Fibroblast of the conjunctiva (primary cell): ENCODE results near the gene MX1.

ENCODE experiments used
- DNase-seq: peaks from one replicate; pipeline ENCODE4 v3.0.0-alpha.2; 2010; ENCODE audit warnings: low read depth

Gene MX1

GRCh38 chr21:41491412-41491811 lies 65.4 kb downstream of the MX1 start:
- no peak for DNase-seq

- no peak for DNase-seq
These were observed 68.2 kb downstream of the MX1 start for GRCh38 chr21:41494242-41494641.

GRCh38 chr21:41497008-41497407 lies 71.0 kb downstream of the MX1 start:
- no peak for DNase-seq

GRCh38 chr21:41497788-41498187 lies 71.7 kb downstream of the MX1 start:
- no peak for DNase-seq

GRCh38 chr21:41499920-41500319 lies 73.9 kb downstream of the MX1 start:
- no peak for DNase-seq

GRCh38 chr21:41500363-41500762 lies 74.3 kb downstream of the MX1 start:
- DNase-seq = no peak

- DNase-seq = no peak
These were observed 74.9 kb downstream of the MX1 start for GRCh38 chr21:41500931-41501381.

- DNase-seq = no peak
These were observed 75.9 kb downstream of the MX1 start for GRCh38 chr21:41501919-41502318.

DNA sequence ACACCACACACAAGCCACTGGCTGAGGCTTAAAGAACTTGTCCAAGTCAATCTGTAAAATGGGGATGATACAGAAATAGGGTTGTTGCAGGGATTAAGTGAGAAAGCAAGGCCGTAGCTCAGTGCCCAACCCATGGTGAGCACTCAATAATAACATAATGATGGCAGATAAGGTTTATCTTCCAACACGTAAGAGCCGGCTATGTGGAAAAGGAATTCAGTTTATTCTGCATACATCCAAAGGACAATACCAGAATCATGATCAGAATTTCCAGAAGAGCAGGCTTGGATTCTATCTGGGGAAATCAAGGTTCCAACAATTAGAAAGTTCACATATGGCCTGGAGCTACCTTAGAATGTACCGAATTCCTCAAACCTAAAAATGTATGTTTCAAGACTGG lies 77.3 kb downstream of the MX1 start:
- DNase-seq = no peak

- no peak for DNase-seq
These were observed 78.0 kb downstream of the MX1 start for GRCh38 chr21:41504030-41504429.

DNA sequence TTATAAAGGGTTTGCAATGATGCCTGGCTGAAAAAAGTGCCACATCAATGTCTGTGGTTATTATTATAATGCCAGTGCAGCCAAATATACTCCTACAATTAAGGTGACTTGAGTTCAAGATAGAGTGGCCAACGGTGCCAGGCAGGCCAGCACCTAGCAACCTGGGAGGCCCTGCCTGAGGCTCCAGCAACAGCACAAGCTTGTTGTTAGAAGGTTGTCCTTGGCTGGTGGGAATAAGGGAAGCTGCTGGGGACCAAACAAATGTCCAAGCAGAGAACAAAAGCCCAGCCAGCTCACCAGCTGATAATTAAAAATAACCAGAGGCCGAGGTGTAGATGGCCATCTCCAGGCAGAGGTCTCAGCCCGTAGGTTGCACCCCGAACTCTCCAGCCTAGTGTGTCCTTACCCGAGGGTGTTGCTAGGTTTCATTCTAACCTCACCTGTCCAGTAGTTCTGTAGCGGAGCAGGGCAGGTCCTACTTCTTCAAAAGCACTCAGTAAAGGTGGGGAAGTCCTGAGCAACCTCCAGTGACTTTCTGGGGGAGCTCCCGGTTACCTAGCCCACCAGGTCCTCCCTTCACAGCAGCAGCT lies 80.1 kb downstream of the MX1 start:
- no peak for DNase-seq

DNA sequence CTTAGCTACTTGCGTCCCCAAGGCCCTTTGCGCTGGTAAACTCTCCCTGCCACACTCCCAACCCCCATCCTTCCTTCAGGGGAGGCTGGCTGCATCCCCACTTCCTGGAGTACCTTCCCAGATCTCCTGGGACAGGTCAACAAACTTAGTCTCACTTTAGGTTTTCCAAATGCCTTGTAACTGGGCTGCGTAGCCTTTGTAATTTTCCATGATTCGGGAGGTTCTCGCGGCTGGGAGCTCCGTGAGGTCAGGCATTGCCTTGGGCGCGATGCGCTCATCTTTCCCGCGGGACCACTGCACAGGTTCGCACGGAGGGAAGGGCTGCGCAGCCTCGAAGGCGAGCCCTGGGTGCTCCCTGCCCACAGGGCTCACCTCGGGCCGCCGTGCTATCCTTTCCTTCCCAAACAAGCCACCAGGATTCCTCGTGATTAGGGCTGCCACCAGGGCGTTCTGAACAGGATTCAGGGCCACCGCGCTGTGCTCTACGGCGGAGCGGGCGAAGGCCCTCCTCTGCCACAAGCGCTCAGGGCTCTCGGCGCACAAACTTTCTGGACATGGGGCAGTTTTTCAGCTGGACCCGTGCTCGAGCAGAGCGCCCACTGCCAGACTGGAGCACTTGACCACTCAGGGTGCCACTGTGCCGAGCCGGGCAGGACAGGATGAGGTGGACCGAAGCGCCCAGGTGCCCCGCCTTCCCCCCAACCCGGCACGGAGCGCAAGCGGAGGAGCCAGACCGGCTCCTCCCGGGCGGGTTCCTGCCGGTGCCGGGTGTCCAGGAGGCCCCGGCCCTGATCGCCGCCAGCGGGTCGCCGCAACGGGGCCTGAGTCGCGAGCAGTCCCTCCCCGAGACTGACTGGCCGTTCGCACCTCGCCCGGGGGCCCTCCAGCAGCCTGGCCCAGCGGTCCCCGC lies 80.8 kb downstream of the MX1 start:
- DNase-seq = no peak

GRCh38 chr21:41507521-41508414 lies 81.7 kb downstream of the MX1 start, which contains the start of gene TMPRSS2:
TMPRSS2 (minus strand) TSS chr21:41508158; CDS start chr21:41498133, 10,025 bp downstream.
- no peak for DNase-seq

- DNase-seq = no peak
These were observed 82.5 kb downstream of the MX1 start for GRCh38 chr21:41508415-41509144.
